Type B pancreatic cell (in vitro differentiated cells): ENCODE results near the gene ARL16. TPM values are rescaled to one million over a fixed set of nuclear protein-coding genes. Genes with fewer than 3 reads are reported as not detected.

Source experiments
- DNase-seq: peaks from one replicate; pipeline ENCODE4 v3.0.0; 2021; ENCODE audit warnings: mixed read lengths; ENCODE audit not compliant: unreplicated experiment; ENCODE audit errors: extremely low spot score
- H3K27ac Mint-ChIP-seq: 2 replicates; pipeline ENCODE4 v1.8.0; 2021; ENCODE audit warnings: mild to moderate bottlenecking, mixed read lengths
- H3K27me3 Mint-ChIP-seq: 2 replicates; pipeline ENCODE4 v1.8.0; 2021; ENCODE audit warnings: mixed read lengths
- H3K36me3 Mint-ChIP-seq: 2 replicates; pipeline ENCODE4 v1.8.0; 2021; ENCODE audit warnings: mixed read lengths
- H3K4me1 Mint-ChIP-seq: one replicate; pipeline ENCODE4 v1.8.0; 2021; ENCODE audit warnings: mixed read lengths; ENCODE audit not compliant: unreplicated experiment
- H3K4me3 Mint-ChIP-seq: 2 replicates; pipeline ENCODE4 v1.8.0; 2021; ENCODE audit warnings: mild to moderate bottlenecking, mixed read lengths
- H3K9me3 Mint-ChIP-seq: 2 replicates; pipeline ENCODE4 v1.8.0; 2021; ENCODE audit warnings: mixed read lengths
- CTCF ChIP-seq: fragments of 200-600 bp; sonication (generic); conservative IDR thresholded peaks from 2 replicates; pipeline ENCODE4 v1.5.0; 2021; ENCODE audit warnings: antibody characterized with exemption, mild to moderate bottlenecking
- total RNA-seq: library from RNA; stranded (reverse); gene quantifications from 2 replicates; pipeline ENCODE4 v1.2.1, GENCODE V29; 2021; ENCODE audit warnings: low replicate concordance

Gene ARL16
- total RNA-seq, 1 donor from 2014 or later, result 47.2 TPM

GRCh38 chr17:81697261-81698044 is 13.9 kb upstream of the ARL16 start:
- TF ChIP-seq CTCF, result no peak
- no peak for DNase-seq
- H3K27ac Mint-ChIP-seq, result no peak overlapping the region
- peaks cover 4% of the 10 kb centered on the region for H3K4me1 Mint-ChIP-seq
- no peaks in the 10 kb centered on the region for H3K27me3 Mint-ChIP-seq
- no peaks in the 10 kb centered on the region for H3K9me3 Mint-ChIP-seq
- H3K36me3 Mint-ChIP-seq, result peaks cover 12% of the 10 kb centered on the region
- H3K4me3 Mint-ChIP-seq, result no peak overlapping the region

GRCh38 chr17:81696218-81696941 is 12.8 kb upstream of the ARL16 start:
- no peak for TF ChIP-seq CTCF
- Mint-ChIP-seq H3K36me3 (peaks cover 12% of the 10 kb centered on the region), H3K9me3 (no peaks in the 10 kb centered on the region), H3K27ac (no peak overlapping the region), H3K4me1 (no peaks in the 10 kb centered on the region), H3K27me3 (no peaks in the 10 kb centered on the region), H3K4me3 (no peak overlapping the region)
- DNase-seq, result no peak

GRCh38 chr17:81695801-81696200 is 12.2 kb upstream of the ARL16 start:
- Mint-ChIP-seq H3K9me3 (no peaks in the 10 kb centered on the region), H3K4me3 (no peak overlapping the region), H3K27me3 (no peaks in the 10 kb centered on the region), H3K27ac (no peak overlapping the region), H3K36me3 (peaks cover 12% of the 10 kb centered on the region), H3K4me1 (no peaks in the 10 kb centered on the region)
- no peak for DNase-seq
- no peak for TF ChIP-seq CTCF

- H3K27ac Mint-ChIP-seq, result no peak overlapping the region
- no peak for TF ChIP-seq CTCF
- H3K9me3 Mint-ChIP-seq, result no peaks in the 10 kb centered on the region
- H3K36me3 Mint-ChIP-seq, result peaks cover 12% of the 10 kb centered on the region
- no peak for DNase-seq
- H3K27me3 Mint-ChIP-seq, result no peaks in the 10 kb centered on the region
- no peaks in the 10 kb centered on the region for H3K4me1 Mint-ChIP-seq
- H3K4me3 Mint-ChIP-seq, result no peak overlapping the region
Measured at GRCh38 chr17:81695211-81695610, 11.6 kb upstream of the ARL16 start.

GRCh38 chr17:81694810-81695209 is 11.2 kb upstream of the ARL16 start:
- no peak overlapping the region for H3K4me3 Mint-ChIP-seq
- peaks cover 12% of the 10 kb centered on the region for H3K36me3 Mint-ChIP-seq
- H3K9me3 Mint-ChIP-seq, result no peaks in the 10 kb centered on the region
- H3K4me1 Mint-ChIP-seq, result no peaks in the 10 kb centered on the region
- no peak overlapping the region for H3K27ac Mint-ChIP-seq
- no peaks in the 10 kb centered on the region for H3K27me3 Mint-ChIP-seq
- no peak for TF ChIP-seq CTCF
- no peak for DNase-seq
